HG02885 (cell line): ENCODE measurements around the gene LRMDA.

ENCODE experiments used
- ATAC-seq: cut with Tn5 transposase; IDR thresholded peaks from one replicate; pipeline ENCODE4 v1.9.1; 2021; ENCODE audit warnings: mild to moderate bottlenecking; ENCODE audit not compliant: unreplicated experiment, poor library complexity

Gene LRMDA

GRCh38 chr10:75919913-75920312, 488.5 kb downstream of the LRMDA start:
- no peak for ATAC-seq

DNA sequence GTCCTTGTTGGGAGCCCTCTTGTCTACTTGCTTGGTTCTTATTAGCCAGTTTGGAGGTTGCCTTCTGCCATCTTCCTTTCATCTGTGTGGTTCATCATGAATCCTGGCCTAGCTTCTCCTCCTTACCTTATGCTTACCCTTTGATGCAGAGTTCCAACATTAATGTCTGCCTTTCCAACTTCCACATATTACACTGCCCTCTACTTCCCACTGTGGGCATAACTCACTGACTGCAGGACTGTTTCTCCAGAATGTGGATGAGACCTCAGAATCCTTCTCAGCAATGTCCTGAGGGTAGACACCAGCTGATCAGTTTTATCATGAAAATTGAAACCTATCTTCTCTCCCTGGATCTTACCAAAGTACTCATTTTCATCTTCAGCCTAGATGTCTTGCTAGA, 491.0 kb downstream of the LRMDA start:
- no peak for ATAC-seq

DNA sequence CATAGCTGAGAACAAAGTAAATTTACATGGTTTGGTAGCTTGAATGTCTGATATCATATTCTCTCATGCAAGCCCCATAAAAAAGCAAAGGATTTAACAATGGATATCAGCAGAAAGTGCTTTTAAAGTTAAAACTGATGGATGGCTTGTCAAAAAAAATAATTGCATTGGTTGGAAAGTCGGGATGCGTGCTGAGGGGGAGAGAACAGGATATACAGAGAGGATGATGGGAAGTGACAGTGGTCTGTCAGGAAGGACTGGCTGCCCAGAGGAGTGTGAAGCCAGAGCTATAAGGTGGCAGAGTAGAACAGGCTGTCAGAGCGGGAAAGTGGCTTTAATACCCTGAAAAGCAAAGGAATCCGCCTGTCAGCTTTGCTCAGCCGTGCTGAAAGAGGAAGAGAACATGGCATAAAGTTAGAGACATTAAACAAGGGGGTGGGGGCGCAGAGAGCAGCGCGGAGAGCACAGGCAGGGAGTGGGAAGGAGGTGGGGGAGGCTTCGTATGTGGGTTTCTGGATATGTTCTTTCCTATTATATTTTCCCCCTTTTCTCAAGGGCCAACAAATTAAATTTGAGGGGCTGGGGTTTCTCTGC, 493.0 kb downstream of the LRMDA start:
- ATAC-seq: no peak

DNA sequence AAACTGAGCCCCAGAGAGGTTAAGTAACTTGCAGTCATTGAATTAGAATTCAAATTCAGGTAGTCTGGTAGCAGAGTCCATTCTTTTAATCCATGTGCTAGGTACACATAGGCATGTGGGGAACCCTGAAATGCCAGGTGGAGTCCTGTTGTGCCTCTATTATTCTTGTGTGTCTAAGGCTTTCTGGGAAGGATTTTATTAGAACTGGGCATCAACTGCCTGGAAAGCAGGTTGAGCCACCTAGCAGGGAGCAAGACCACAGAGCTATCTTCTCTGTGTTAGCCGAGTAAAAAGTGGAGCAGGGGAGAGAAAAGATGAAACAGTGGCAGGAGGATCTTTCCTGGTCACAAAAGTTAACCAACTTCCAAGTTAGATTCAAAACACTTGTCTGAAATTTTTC, 494.6 kb downstream of the LRMDA start:
- no peak for ATAC-seq

DNA sequence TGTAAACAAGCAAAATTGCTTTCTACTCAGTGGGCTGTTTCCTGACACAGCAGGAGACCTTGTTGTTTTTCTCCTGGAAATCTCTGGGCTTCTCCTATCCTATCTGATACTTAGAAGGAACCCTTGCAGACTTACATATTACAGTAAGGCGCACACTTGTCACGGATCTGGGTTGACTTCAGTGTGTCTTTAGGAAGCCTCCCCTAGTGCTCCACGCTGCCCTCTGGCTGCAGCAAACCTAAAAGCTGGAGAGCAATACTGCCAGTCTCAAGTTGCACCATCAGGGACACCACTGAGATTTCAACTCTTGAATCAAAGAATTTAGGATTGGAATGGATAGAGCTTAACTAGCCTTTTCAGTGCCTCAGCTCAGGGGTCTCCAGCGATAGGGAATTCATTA, 495.3 kb downstream of the LRMDA start:
- no peak for ATAC-seq

GRCh38 chr10:75928231-75928630, 496.8 kb downstream of the LRMDA start:
- no peak for ATAC-seq

DNA sequence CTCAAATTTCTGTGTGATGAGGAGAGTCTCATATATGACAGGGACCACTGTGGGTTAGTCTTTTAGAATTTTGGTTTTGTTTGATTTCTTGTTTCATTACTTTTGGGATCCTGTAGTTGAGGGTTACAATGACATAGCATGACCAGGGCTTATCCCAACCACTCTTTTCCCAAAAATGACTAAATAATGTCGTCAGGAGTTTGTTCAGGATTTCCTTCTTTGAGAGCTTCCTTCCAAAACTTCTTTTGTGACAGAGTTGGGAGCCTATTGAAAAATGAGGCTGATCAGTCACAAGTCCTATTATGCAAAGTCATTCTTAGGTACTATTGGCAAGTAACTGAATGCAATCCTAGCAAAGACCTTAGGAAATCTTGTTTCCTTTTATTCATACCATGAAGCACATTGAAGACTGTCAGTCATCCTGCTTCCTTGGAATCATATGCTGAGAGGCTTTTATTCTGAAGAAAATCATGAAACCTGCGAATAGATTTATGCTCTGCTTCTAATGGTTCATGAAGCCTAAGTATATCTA, 498.3 kb downstream of the LRMDA start:
- no peak for ATAC-seq

DNA sequence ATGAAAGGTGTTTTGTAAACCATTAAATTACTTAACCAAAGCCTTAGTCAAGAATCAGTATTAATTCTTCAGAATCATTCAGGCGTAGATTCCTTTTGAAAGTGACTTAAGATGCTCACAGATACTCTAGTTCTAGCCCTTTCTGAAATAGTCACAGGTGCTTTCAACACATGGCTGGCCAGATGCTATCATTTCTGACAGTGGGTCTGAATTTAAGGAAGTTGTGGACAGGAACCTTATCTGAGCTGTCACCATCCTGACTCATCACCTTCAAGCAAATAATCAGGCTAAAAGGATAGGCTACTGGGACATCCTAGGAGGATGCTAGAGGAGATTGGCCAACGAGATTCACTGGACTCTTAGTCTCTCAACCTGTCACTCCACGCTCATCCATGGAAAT, 501.5 kb downstream of the LRMDA start:
- ATAC-seq: no peak

DNA sequence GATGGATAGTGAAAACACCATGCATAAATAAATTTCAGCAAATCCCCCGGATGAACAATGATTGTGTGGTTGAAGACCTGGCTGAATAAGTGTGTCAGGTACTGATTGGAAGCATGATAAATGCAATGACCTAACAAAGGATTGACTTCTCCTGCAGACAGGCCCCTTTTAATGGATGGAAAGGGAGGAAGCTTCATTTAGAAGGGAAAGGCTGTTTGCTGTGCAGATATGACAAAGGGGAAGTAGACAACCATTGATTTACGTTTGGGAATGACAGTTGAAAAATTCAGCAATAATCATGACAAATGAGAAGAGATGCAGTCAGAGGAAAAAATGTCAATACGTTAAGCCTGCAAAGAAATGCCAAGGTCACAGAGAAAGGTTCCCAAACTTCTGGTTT, 503.8 kb downstream of the LRMDA start:
- ATAC-seq: no peak

DNA sequence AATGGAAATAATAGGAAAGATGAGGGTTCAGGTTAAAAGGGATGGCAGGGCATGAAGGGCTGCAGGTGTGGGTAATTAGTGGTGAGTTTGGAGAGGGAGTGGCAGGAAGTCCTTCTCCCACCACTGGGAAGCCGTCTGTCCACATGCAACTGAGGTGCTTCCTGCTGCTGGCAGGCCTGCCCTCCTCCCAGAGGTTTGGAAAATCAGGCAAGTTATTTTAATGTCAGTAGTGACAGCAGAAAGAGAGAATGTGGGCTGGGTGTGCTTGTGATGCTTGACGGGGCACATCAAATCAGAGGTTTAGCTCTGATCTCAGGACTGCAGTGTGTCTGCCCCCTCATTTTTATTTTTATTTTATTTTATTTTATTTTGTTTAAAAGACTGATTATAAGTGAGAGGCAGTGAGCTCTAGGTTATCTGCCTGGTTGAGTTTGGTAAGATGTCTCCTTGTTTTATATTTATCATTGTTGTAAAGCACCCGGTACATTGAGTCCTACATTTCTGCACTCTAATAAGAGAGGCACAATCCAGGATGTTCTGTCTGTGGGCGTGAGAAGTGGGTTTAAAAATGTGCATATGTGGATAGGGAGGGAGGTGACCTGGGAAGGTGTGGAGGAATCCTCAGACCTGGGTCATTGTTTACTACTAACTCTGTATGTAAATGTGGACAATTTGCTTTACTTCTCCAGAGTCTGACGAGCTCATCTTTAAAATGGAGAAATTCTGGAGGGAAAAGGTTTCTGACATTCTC, 504.4 kb downstream of the LRMDA start:
- no peak for ATAC-seq

- ATAC-seq: no peak
Observed at GRCh38 chr10:75936841-75937240, 505.4 kb downstream of the LRMDA start.

- ATAC-seq: no peak
Observed at GRCh38 chr10:75937823-75938222, 506.4 kb downstream of the LRMDA start.

GRCh38 chr10:75938380-75939122, 507.1 kb downstream of the LRMDA start:
- ATAC-seq: no peak

DNA sequence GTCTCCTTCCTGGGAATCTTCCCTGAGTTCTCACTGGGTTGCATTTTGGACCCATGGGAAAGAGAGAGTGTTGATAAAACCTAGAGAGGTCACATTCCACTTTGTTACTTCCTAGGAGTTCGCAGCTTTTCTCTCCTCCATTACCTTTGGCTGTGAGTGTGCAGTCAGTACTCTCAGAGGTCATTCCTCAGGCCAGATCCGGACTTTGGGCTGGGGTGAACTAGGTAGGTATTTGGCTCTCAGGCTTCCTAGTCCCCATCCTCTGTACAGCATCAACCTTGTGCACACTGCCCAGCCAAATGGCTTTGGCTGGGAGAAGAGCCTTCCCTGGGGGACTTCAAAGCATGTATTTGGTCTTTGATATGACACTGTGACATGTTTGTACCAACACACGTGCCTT, 508.1 kb downstream of the LRMDA start:
- no peak for ATAC-seq

DNA sequence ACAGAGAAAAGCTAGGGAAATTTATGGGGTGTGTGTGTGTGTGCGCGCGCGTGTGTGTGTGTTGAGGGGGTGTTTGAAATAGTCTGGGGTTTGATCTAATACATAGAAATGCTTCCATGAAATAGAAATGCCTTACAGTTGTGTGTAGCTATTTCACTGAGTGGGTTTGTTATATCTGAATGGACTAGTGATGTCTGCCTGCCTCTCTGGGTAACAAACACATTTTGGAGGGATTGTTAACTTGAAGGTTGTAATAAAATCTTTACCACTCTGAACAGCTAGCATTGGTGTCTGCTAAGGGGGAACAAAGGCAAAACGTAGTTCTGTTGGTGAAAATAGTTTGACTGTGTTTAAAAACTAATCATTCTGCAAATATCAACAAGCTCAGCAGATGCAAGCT, 509.3 kb downstream of the LRMDA start:
- no peak for ATAC-seq

GRCh38 chr10:75941223-75941801, 509.9 kb downstream of the LRMDA start:
- no peak for ATAC-seq

- ATAC-seq: no peak
Observed at GRCh38 chr10:75944061-75944460, 512.6 kb downstream of the LRMDA start.

- ATAC-seq: no peak
Observed at GRCh38 chr10:75948583-75948982, 517.2 kb downstream of the LRMDA start.

DNA sequence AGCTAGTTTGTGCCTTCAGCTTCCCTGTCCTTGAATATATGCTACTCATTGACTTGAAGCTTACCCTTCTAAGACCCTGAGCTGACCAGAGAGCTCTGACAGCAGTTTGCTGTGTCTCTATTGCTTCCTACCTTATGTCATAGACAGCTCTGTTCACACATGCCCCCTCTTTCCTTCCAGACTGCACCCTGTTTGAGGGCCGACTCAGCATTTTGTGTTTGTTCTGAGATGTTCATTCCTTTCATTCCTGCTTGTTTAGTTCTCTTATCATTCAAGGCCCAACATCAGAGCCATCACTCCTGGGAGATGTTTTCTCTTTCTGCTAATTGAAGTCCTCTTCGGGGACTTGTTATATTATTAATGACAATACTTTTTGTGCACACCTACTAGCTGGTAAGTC, 518.9 kb downstream of the LRMDA start:
- no peak for ATAC-seq

- ATAC-seq: no peak
Observed at GRCh38 chr10:75950997-75951589, 519.7 kb downstream of the LRMDA start.

DNA sequence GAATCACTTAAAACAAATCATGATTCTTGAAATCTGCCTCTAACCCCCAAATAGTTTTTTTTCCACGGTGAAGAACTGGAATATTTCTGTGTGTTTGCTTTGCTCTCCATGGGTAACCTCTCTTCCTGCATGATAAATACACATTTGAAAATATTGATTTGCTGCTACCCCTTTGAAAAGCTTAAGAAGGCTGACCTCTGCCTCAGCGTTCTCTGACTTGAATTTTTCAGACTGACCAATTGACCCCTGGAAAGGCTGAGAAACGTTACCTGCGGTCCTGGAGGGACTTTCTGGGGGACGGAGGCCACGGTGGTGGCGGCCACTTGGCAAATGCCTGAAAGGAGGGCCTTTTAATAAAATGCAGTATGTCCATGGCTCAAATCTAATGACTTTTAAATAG, 520.2 kb downstream of the LRMDA start:
- ATAC-seq: no peak
